ENCODE measurements around the gene TUFT1. TPM values are rescaled to one million over a fixed set of nuclear protein-coding genes. Genes with fewer than 3 reads are reported as not detected.
"Not testable (repeated sequence)": the region's sequence is repeated elsewhere in the genome, so short reads cannot be mapped to it uniquely, and the experiment has no call there.

TUFT1 gene
- total RNA-seq, 1 donor from 2014 or later = 7.5 TPM

DNA sequence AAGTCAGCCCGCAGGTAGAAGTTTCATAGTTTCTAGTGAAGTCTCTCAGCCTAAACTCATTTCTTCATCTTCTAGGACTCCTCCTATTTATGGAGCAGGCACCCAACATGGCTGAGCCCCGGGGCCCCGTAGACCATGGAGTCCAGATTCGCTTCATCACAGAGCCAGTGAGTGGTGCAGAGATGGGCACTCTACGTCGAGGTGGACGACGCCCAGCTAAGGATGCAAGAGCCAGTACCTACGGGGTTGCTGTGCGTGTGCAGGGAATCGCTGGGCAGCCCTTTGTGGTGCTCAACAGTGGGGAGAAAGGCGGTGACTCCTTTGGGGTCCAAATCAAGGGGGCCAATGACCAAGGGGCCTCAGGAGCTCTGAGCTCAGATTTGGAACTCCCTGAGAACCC, 21.7 kb upstream of the TUFT1 start:
- Mint-ChIP-seq H3K27me3 (ENCODE audit: low read depth) (peaks cover 5% of the 10 kb centered on the region), H3K36me3 (ENCODE audit: low read depth) (no peaks in the 10 kb centered on the region), H3K9me3 (no peaks in the 10 kb centered on the region), H3K4me1 (peaks cover 7% of the 10 kb centered on the region), H3K4me3 (no peak overlapping the region), H3K27ac (ENCODE audit: unreplicated experiment) (no peak overlapping the region)
- DNase-seq (ENCODE audit: low read depth, low spot score) = no peak
- TF ChIP-seq, protein P1, sequence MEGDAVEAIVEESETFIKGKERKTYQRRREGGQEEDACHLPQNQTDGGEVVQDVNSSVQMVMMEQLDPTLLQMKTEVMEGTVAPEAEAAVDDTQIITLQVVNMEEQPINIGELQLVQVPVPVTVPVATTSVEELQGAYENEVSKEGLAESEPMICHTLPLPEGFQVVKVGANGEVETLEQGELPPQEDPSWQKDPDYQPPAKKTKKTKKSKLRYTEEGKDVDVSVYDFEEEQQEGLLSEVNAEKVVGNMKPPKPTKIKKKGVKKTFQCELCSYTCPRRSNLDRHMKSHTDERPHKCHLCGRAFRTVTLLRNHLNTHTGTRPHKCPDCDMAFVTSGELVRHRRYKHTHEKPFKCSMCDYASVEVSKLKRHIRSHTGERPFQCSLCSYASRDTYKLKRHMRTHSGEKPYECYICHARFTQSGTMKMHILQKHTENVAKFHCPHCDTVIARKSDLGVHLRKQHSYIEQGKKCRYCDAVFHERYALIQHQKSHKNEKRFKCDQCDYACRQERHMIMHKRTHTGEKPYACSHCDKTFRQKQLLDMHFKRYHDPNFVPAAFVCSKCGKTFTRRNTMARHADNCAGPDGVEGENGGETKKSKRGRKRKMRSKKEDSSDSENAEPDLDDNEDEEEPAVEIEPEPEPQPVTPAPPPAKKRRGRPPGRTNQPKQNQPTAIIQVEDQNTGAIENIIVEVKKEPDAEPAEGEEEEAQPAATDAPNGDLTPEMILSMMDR (conservative IDR thresholded peaks at IDR 0.05) = no peak

DNA sequence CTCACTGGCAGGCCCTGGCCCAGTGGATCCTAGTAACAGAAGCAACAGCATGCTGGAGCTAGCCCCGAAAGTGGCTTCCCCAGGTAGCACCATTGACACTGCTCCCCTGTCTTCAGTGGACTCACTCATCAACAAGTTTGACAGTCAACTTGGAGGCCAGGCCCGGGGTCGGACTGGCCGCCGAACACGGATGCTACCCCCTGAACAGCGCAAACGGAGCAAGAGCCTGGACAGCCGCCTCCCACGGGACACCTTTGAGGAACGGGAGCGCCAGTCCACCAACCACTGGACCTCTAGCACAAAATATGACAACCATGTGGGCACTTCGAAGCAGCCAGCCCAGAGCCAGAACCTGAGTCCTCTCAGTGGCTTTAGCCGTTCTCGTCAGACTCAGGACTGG, 21.2 kb upstream of the TUFT1 start:
- peaks cover 2% of the 10 kb centered on the region for H3K27me3 Mint-ChIP-seq (ENCODE audit: low read depth)
- no peak overlapping the region for H3K4me3 Mint-ChIP-seq
- H3K36me3 Mint-ChIP-seq (ENCODE audit: low read depth) = no peaks in the 10 kb centered on the region
- TF ChIP-seq, protein P1 (conservative IDR thresholded peaks at IDR 0.05) = no peak
- H3K9me3 Mint-ChIP-seq = no peaks in the 10 kb centered on the region
- no peak overlapping the region for H3K27ac Mint-ChIP-seq (ENCODE audit: unreplicated experiment)
- peaks cover 3% of the 10 kb centered on the region for H3K4me1 Mint-ChIP-seq
- no peak for DNase-seq (ENCODE audit: low read depth, low spot score)

DNA sequence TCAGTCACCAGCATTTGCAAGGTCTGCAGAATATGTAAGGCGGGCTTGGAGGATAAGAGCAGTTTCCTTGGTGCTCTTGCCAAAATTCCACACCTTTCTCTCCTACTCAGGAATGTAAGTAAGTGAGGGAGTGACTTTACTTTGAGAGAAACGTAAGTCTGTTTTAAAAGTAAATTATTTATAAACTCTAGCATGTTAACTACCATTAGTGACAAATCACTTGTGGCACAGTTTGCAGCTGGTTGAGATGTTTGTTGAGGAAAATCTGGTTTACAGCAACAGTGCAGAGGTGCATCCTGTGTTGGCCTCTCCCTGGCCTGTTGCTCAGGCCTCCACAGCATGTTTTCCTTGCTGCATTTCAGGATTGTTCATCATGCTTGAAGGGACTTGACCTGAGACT, 20.4 kb upstream of the TUFT1 start:
- DNase-seq (ENCODE audit: low read depth, low spot score) = no peak
- Mint-ChIP-seq H3K9me3 (no peaks in the 10 kb centered on the region), H3K36me3 (ENCODE audit: low read depth) (no peaks in the 10 kb centered on the region), H3K4me1 (no peaks in the 10 kb centered on the region), H3K27me3 (ENCODE audit: low read depth) (no peaks in the 10 kb centered on the region), H3K4me3 (no peak overlapping the region), H3K27ac (ENCODE audit: unreplicated experiment) (no peak overlapping the region)
- TF ChIP-seq, protein P1 (conservative IDR thresholded peaks at IDR 0.05) = no peak

DNA sequence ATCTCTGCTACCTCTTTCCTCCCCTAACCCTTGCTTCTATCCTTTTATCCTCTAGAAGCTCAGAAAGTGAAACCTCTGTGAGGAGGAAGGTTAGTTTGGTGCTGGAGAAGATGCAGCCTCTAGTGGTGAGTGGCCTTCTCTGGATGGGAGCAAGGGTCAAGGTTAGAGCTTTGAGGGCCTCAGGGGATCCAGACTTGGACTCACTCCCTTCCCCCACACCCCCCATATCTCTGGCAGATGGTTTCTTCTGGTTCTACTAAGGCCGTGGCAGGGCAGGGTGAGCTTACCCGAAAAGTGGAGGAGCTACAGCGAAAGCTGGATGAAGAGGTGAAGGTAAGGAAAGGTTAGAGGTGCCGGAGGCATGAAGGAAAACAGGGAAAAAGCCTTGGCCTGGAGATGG, 19.8 kb upstream of the TUFT1 start:
- DNase-seq (ENCODE audit: low read depth, low spot score) = no peak
- Mint-ChIP-seq H3K9me3 (no peaks in the 10 kb centered on the region), H3K36me3 (ENCODE audit: low read depth) (no peaks in the 10 kb centered on the region), H3K4me3 (no peak overlapping the region), H3K27ac (ENCODE audit: unreplicated experiment) (no peak overlapping the region), H3K4me1 (no peaks in the 10 kb centered on the region), H3K27me3 (ENCODE audit: low read depth) (no peaks in the 10 kb centered on the region)
- TF ChIP-seq, protein P1 (conservative IDR thresholded peaks at IDR 0.05) = no peak

DNA sequence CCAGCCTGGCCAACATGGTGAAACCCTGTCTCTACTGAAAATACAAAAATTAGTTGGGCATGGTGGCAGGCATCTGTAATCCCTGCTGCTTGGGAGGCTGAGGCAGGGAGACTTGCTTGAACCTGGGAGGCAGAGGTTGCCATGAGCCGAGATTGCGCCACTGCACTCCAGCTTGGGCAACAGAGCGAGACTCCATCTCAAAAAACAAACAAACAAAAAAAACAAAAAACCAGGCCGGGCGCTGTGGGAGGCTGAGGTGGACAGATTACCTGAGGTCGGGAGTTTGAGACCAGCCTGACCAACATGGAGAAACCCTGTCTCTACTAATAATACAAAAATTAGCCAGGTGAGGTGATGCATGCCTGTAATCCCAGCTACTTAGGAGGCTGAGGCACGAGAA, 17.7 kb upstream of the TUFT1 start:
- not testable (repeated sequence) for H3K27me3 Mint-ChIP-seq (ENCODE audit: low read depth); H3K36me3 Mint-ChIP-seq (ENCODE audit: low read depth); DNase-seq (ENCODE audit: low read depth, low spot score)

DNA sequence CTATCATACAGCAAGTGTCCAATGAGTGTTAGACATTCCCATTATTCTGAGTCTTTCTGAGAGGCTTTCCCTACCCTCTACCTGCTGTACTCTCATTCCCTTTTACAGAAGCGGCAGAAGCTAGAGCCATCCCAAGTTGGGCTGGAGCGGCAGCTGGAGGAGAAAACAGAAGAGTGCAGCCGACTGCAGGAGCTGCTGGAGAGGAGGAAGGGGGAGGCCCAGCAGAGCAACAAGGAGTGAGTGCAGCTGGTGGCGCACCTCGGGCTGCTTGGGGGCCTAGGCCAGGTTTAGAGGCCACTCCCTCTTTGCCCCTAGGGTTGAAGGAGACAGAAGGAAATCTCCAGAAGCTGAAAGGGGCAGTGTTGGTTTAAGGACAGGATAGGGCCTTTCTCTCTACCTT, 16.8 kb upstream of the TUFT1 start:
- Mint-ChIP-seq H3K4me1 (no peaks in the 10 kb centered on the region), H3K9me3 (no peaks in the 10 kb centered on the region), H3K4me3 (no peak overlapping the region), H3K27ac (ENCODE audit: unreplicated experiment) (no peak overlapping the region), H3K27me3 (ENCODE audit: low read depth) (no peaks in the 10 kb centered on the region), H3K36me3 (ENCODE audit: low read depth) (no peaks in the 10 kb centered on the region)
- DNase-seq (ENCODE audit: low read depth, low spot score) = no peak
- TF ChIP-seq, protein P1 (conservative IDR thresholded peaks at IDR 0.05) = no peak

More for the DNA sequence above, 17.7 kb upstream of the TUFT1 start:
- H3K27ac Mint-ChIP-seq (ENCODE audit: unreplicated experiment); H3K4me3 Mint-ChIP-seq; H3K4me1 Mint-ChIP-seq; H3K9me3 Mint-ChIP-seq: not testable (repeated sequence)
